SK-N-SH treated with all-trans-retinoic acid at 6 μM for 48 hours (cell line): ENCODE results near the gene ACTL6B.

Experiments
- ATAC-seq: fragments of 200-7000 bp; cut with Tn5 transposase; 3 replicates; pipeline ENCODE4 v1.9.1; 2020; ENCODE audit warnings: mild to moderate bottlenecking, moderate library complexity
- ARNTL ChIP-seq: fragments of 450-650 bp; formaldehyde crosslinking; IDR thresholded peaks from 2 replicates; pipeline ENCODE4 v1.5.0; 2020; ENCODE audit warnings: low read depth, mild to moderate bottlenecking, moderate library complexity, borderline replicate concordance
- CREB5 ChIP-seq: fragments of 250-450 bp; sonication (Bioruptor Pico); IDR thresholded peaks from 2 replicates; pipeline ENCODE4 v1.5.1; 2020; ENCODE audit warnings: low read depth, mild to moderate bottlenecking, moderate library complexity
- CSDC2 ChIP-seq: fragments of 250-450 bp; sonication (Bioruptor Pico); IDR thresholded peaks from 2 replicates; pipeline ENCODE4 v1.5.0; 2020; ENCODE audit warnings: mild to moderate bottlenecking, moderate library complexity
- CSRNP3 ChIP-seq: fragments of 250-450 bp; sonication (Bioruptor Pico); IDR thresholded peaks from 2 replicates; pipeline ENCODE4 v1.5.1; 2021; ENCODE audit warnings: mild to moderate bottlenecking, moderate library complexity
- GLIS3 ChIP-seq: fragments of 250-450 bp; sonication (Bioruptor Pico); IDR thresholded peaks from 2 replicates; pipeline ENCODE4 v1.5.0; 2020; ENCODE audit warnings: mild to moderate bottlenecking, moderate library complexity
- ISL1 ChIP-seq: fragments of 250-450 bp; sonication (Bioruptor Pico); IDR thresholded peaks from 2 replicates; pipeline ENCODE4 v2.1.2; 2022; ENCODE audit warnings: mild to moderate bottlenecking, moderate library complexity
- PATZ1 ChIP-seq: fragments of 250-450 bp; sonication (Bioruptor Pico); IDR thresholded peaks from 2 replicates; pipeline ENCODE4 v1.8.0; 2020; ENCODE audit warnings: mild to moderate bottlenecking, moderate library complexity, borderline replicate concordance
- POU6F1 ChIP-seq: fragments of 250-450 bp; sonication (Bioruptor Pico); IDR thresholded peaks from 2 replicates; pipeline ENCODE4 v1.8.0; 2021; ENCODE audit warnings: low read depth, mild to moderate bottlenecking, moderate library complexity, borderline replicate concordance
- PPARA ChIP-seq: fragments of 250-450 bp; sonication (Bioruptor Pico); IDR thresholded peaks from 2 replicates; pipeline ENCODE4 v1.5.0; 2020; ENCODE audit warnings: mild to moderate bottlenecking, borderline replicate concordance
- RARB ChIP-seq: fragments of 250-450 bp; sonication (Bioruptor Pico); IDR thresholded peaks from 2 replicates; pipeline ENCODE4 v1.8.0; 2021; ENCODE audit warnings: mild to moderate bottlenecking, moderate library complexity
- SNAI2 ChIP-seq: fragments of 250-450 bp; sonication (Bioruptor Pico); IDR thresholded peaks from 2 replicates; pipeline ENCODE4 v1.5.0; 2020; ENCODE audit warnings: mild to moderate bottlenecking, moderate library complexity
- TCF4 ChIP-seq: fragments of 250-450 bp; sonication (Bioruptor Pico); IDR thresholded peaks from 2 replicates; pipeline ENCODE4 v1.8.0; 2021; ENCODE audit warnings: mild to moderate bottlenecking, moderate library complexity, borderline replicate concordance
- TOX ChIP-seq: fragments of 250-450 bp; sonication (Bioruptor Pico); IDR thresholded peaks from 2 replicates; pipeline ENCODE4 v1.8.0; 2021; ENCODE audit warnings: mild to moderate bottlenecking, moderate library complexity, borderline replicate concordance
- ZC3H10 ChIP-seq: fragments of 250-450 bp; sonication (Bioruptor Pico); IDR thresholded peaks from 2 replicates; pipeline ENCODE4 v1.5.1; 2021; ENCODE audit warnings: mild to moderate bottlenecking, moderate library complexity
- ZFP30 ChIP-seq: fragments of 450-650 bp; formaldehyde crosslinking; IDR thresholded peaks from 2 replicates; pipeline ENCODE4 v1.5.0; 2022; ENCODE audit warnings: mild to moderate bottlenecking, moderate library complexity
- ZNF8 ChIP-seq: fragments of 450-650 bp; formaldehyde crosslinking; IDR thresholded peaks from 2 replicates; pipeline ENCODE4 v1.5.0; 2020; ENCODE audit warnings: mild to moderate bottlenecking, moderate library complexity

The ACTL6B gene

GRCh38 chr7:100680576-100681271 lies 24.5 kb upstream of the ACTL6B start:
- no peak for TF ChIP-seq ZNF8 (CRISPR knock-in tag)
- TF ChIP-seq ISL1 (CRISPR knock-in tag), result no peak
- no peak for TF ChIP-seq ZC3H10 (CRISPR knock-in tag)
- no peak for TF ChIP-seq CSRNP3 (CRISPR knock-in tag)
- TF ChIP-seq ZFP30, result no peak
- no peak for ATAC-seq

GRCh38 chr7:100679927-100680575 lies 23.8 kb upstream of the ACTL6B start:
- TF ChIP-seq POU6F1 (no peak), ZNF8 (CRISPR knock-in tag) (no peak), GLIS3 (CRISPR knock-in tag) (no peak), TCF4 (CRISPR knock-in tag) (no peak), ZFP30 (no peak), RARB (CRISPR knock-in tag) (no peak), ARNTL (CRISPR knock-in tag) (no peak), SNAI2 (no peak), ISL1 (CRISPR knock-in tag) (no peak), TOX (no peak), CSDC2 (CRISPR knock-in tag) (no peak), CSRNP3 (CRISPR knock-in tag) (no peak), PPARA (no peak), CREB5 (no peak), PATZ1 (no peak)
- no peak for ATAC-seq

GRCh38 chr7:100679129-100679926 lies 23.1 kb upstream of the ACTL6B start:
- ATAC-seq, result no peak
- TF ChIP-seq PATZ1 (no peak), CSRNP3 (CRISPR knock-in tag) (no peak)
- TF ChIP-seq, all 23 proteins: peak for 0
